Stimulated activated naive CD8-positive, alpha-beta T cell treated with anti-CD3 and anti-CD28 coated beads, Interleukin-15, Interleukin-2, amounts not matched to agents 100 U/mL and 50 U/mL, for 24 hours (primary cell): Measurements from ENCODE around the gene TDRD6.
"Not testable (repeated sequence)": the region's sequence is repeated elsewhere in the genome, so short reads cannot be mapped to it uniquely, and the experiment has no call there.

Source experiments
- ATAC-seq: fragments of 150-1000 bp; cut with Tn5 transposase; one replicate; pipeline ENCODE4 v1.10.0; 2021
- DNase-seq: peaks from one replicate; pipeline ENCODE4 v3.0.0; 2021

Gene TDRD6

GRCh38 chr6:46687619-46688097 is at the start of gene TDRD6:
TSS of gene TDRD6 (plus strand) at chr6:46687885. CDS start at chr6:46688129, 244 bp downstream.
- ATAC-seq (no peak), DNase-seq (no peak)

- ATAC-seq (no peak), DNase-seq (no peak)
Observed at GRCh38 chr6:46637933-46638332, 49.8 kb upstream of the TDRD6 start.

GRCh38 chr6:46638650-46639049 is 49.0 kb upstream of the TDRD6 start:
- DNase-seq (no peak), ATAC-seq (no peak)

GRCh38 chr6:46642928-46643751 is 44.5 kb upstream of the TDRD6 start:
- ATAC-seq, result peak; percentile 95
- no peak for DNase-seq

- DNase-seq (no peak), ATAC-seq (no peak)
Observed at GRCh38 chr6:46645265-46645664, 42.4 kb upstream of the TDRD6 start.

- not testable (repeated sequence) for DNase-seq, ATAC-seq
Observed at GRCh38 chr6:46648108-46648507, 39.6 kb upstream of the TDRD6 start.

GRCh38 chr6:46648869-46649492 is 38.7 kb upstream of the TDRD6 start:
- ATAC-seq (no peak), DNase-seq (no peak)

- ATAC-seq (no peak), DNase-seq (no peak)
Observed at GRCh38 chr6:46651006-46651405, 36.7 kb upstream of the TDRD6 start.

- no peak for ATAC-seq
- no peak for DNase-seq
Observed at GRCh38 chr6:46651816-46652215, 35.9 kb upstream of the TDRD6 start.

- ATAC-seq (no peak), DNase-seq (no peak)
Observed at GRCh38 chr6:46652232-46652602, 35.5 kb upstream of the TDRD6 start.

GRCh38 chr6:46652603-46653438 is 34.9 kb upstream of the TDRD6 start, which contains the start of the genes CYP39A1 and SLC25A27:
TSS of gene CYP39A1 (minus strand) at chr6:46652818. CDS start at chr6:46652582, 236 bp downstream.
TSS of gene SLC25A27 (plus strand) at chr6:46652975. CDS start at chr6:46653193, 218 bp downstream.
- ATAC-seq (peak; percentile 99), DNase-seq (peak; percentile 88)

- DNase-seq (no peak), ATAC-seq (no peak)
Observed at GRCh38 chr6:46653439-46654195, 34.1 kb upstream of the TDRD6 start.

GRCh38 chr6:46655803-46656202 is 31.9 kb upstream of the TDRD6 start:
- ATAC-seq (no peak), DNase-seq (no peak)

GRCh38 chr6:46657642-46658041 is 30.0 kb upstream of the TDRD6 start:
- no peak for DNase-seq
- ATAC-seq, result no peak

GRCh38 chr6:46661483-46661882 is 26.2 kb upstream of the TDRD6 start:
- DNase-seq (no peak), ATAC-seq (no peak)

GRCh38 chr6:46667377-46667776 is 20.3 kb upstream of the TDRD6 start:
- ATAC-seq (no peak), DNase-seq (no peak)

- ATAC-seq (no peak), DNase-seq (no peak)
Observed at GRCh38 chr6:46674410-46674809, 13.3 kb upstream of the TDRD6 start.

- DNase-seq (no peak), ATAC-seq (no peak)
Observed at GRCh38 chr6:46676604-46677313, 10.9 kb upstream of the TDRD6 start.

- ATAC-seq, result no peak
- DNase-seq, result no peak
Observed at GRCh38 chr6:46677314-46677654, 10.4 kb upstream of the TDRD6 start.

GRCh38 chr6:46684771-46685170 is 2.9 kb upstream of the TDRD6 start:
- DNase-seq, result no peak
- ATAC-seq, result no peak
